ENCODE results near the gene NIPA2. TPM values are rescaled to one million over a fixed set of nuclear protein-coding genes. Genes with fewer than 3 reads are reported as not detected.

The NIPA2 gene
- total and polyA plus RNA-seq, 2 of the 8 experiments (the other 6 are each of a cell fraction or from before 2014, with no cell fraction given), result 38.5 to 81.7 TPM

DNA sequence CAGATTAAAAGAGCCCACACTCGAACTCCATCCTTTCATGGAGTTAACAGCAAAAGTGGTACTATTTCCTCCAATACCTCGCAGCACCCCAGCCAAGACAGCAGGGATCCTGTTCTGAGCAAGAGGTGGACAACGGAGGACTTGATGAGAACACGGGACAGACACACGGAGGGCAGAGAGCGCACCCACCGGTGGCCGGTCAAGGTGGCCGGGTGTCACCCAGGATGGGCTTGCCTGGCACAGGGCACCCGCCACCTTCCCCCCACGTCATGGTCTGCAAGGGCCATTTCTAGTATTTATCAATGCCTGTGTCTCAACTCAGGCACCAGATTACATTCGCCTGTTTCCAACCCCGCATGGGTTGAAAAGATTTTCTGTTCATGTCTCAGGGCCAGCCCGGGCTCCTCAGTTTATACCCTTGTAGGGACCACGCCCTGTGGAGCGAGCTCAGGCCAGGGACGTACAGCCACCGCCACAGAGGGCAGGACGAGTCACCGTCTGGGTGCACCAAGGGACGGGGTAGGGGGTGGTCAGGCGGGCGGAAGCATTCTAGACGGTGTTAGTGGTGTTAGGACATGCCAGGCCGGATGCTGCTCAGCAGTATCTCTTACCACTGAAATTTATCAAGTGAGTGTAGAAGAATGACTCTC, 77.5 kb downstream of the NIPA2 start:
- no peak overlapping the region for H3K23ac ChIP-seq (ENCODE audit: insufficient read length)
- ChIA-PET POLR2A (ENCODE audit: partially characterized antibody) (no interaction called here), CTCF (ENCODE audit: partially characterized antibody) (no interaction called here)
- no peak overlapping the region for H2BK12ac ChIP-seq (ENCODE audit: low read depth, low read length)
- H3K9me3 ChIP-seq (ENCODE audit: insufficient read depth in 2 of 2, low read depth in 1 of 2, low read length in 1 of 2), result no peaks in the 10 kb centered on the region
- H3K36me3 ChIP-seq (ENCODE audit: control insufficient read depth in 2 of 4, insufficient read depth in 4 of 4, low read length in 3 of 4), result peaks cover 0 to 4% (median 0%) of the 10 kb centered on the region in 4 experiments; a peak in 3 of 8 replicates
- no peak overlapping the region for H2AFZ ChIP-seq (ENCODE audit: low read length)
- peaks cover 0 to 6% of the 10 kb centered on the region in 2 experiments for H4K20me1 ChIP-seq (replicated peaks in 1 of 2; ENCODE audit: control insufficient read depth in 1 of 2, insufficient read depth in 2 of 2, low read length in 2 of 2)
- H3K27ac ChIP-seq (ENCODE audit: low read depth, low read length), result no peak overlapping the region
- WGBS, 2 experiments (ENCODE audit: extremely low coverage in 1 of 2, insufficient coverage in 1 of 2, insufficient read length in 1 of 2, insufficient replicate concordance in 2 of 2, low coverage in 1 of 2, low lambda C conversion rate in 2 of 2, missing lambda C conversion rate in 1 of 2), result 94% methylated on average over 25 of the region's 25 CpGs; no CpG with 5 or more reads in 1 of the 2 experiments
- H4K91ac ChIP-seq (replicated peaks; ENCODE audit: insufficient read length, low read length), result no peak overlapping the region
- no peak overlapping the region for H3K4me2 ChIP-seq (ENCODE audit: insufficient read depth in 1 of 2, low read depth in 2 of 2, low read length in 2 of 2)
- H3K23me2 ChIP-seq (ENCODE audit: low read depth, low read length), result no peaks in the 10 kb centered on the region
- H3K4ac ChIP-seq (replicated peaks; ENCODE audit: insufficient read length, low read depth, low read length), result no peak overlapping the region
- no peak overlapping the region for H3K56ac ChIP-seq (replicated peaks; ENCODE audit: insufficient read length, low read depth, low read length)
- no peaks in the 10 kb centered on the region for H3K79me1 ChIP-seq (ENCODE audit: low read depth, low read length)
- no peak overlapping the region for H2BK20ac ChIP-seq (ENCODE audit: low read length)
- H3K27me3 ChIP-seq (replicated peaks in 1 of 4; ENCODE audit: control insufficient read depth in 3 of 4, extremely low read depth in 1 of 4, insufficient read depth in 3 of 4, low read length in 3 of 4), result no peaks in the 10 kb centered on the region
- H2BK5ac ChIP-seq (ENCODE audit: low read depth, low read length), result no peak overlapping the region
- TF ChIP-seq YY1 (IDR thresholded peaks at IDR 0.05; ENCODE audit: low read depth, low read length), result no peak
- TF ChIP-seq BACH1 (IDR thresholded peaks at IDR 0.05; ENCODE audit: low read length), result no peak
- TF ChIP-seq SP1 (IDR thresholded peaks at IDR 0.05; ENCODE audit: low read depth, low read length), result no peak
- TF ChIP-seq SIX5 (IDR thresholded peaks at IDR 0.05; ENCODE audit: low read depth, low read length), result no peak
- no peak for TF ChIP-seq CEBPB (IDR thresholded peaks at IDR 0.05; ENCODE audit: low read depth, low read length)
- TF ChIP-seq SP2 (IDR thresholded peaks at IDR 0.05; ENCODE audit: low read length), result no peak
- H3K18ac ChIP-seq (ENCODE audit: extremely low read depth, low read length), result no peak overlapping the region
- H3K9ac ChIP-seq (replicated peaks in 1 of 4; ENCODE audit: extremely low read depth in 1 of 4, low read depth in 3 of 4, low read length in 3 of 4), result no peak overlapping the region
- H2AK5ac ChIP-seq (ENCODE audit: low read depth, low read length), result no peak overlapping the region
- FAIRE-seq (no peak), DNase-seq (ENCODE audit: low read depth in 1 of 2, low spot score in 2 of 2) (no peak)
- H3K4me3 ChIP-seq (ENCODE audit: extremely low read depth in 1 of 4, insufficient read depth in 2 of 4, low read depth in 3 of 4, low read length in 4 of 4), result no peak overlapping the region
- H3K14ac ChIP-seq (ENCODE audit: insufficient read length), result no peak overlapping the region
- H2BK15ac ChIP-seq (ENCODE audit: low read length), result no peak overlapping the region
- H4K8ac ChIP-seq (ENCODE audit: extremely low read depth, insufficient read depth, low read length), result no peak overlapping the region; the same call in 1 of the 2 replicates
- no peaks in the 10 kb centered on the region for H3K79me2 ChIP-seq (ENCODE audit: control insufficient read depth in 1 of 2, insufficient read depth in 2 of 2, low read length in 2 of 2)
- no peak overlapping the region for H2BK120ac ChIP-seq (replicated peaks; ENCODE audit: low read depth, low read length)
- H3K4me1 ChIP-seq (replicated peaks in 1 of 4; ENCODE audit: control insufficient read depth in 3 of 4, insufficient read depth in 4 of 4, low read length in 3 of 4), result no peaks in the 10 kb centered on the region
- no peak overlapping the region for H4K5ac ChIP-seq (ENCODE audit: insufficient read length, low read depth, low read length)

Measured in H1 (cell line).